ENCODE results near the gene TMCO4.

The TMCO4 gene

GRCh38 chr1:19775317-19775716 lies 24.4 kb downstream of the TMCO4 start:
- no peak for DNase-seq (ENCODE audit: low spot score)

GRCh38 chr1:19774180-19774785 lies 25.4 kb downstream of the TMCO4 start:
- DNase-seq (ENCODE audit: low spot score), result no peak

GRCh38 chr1:19773485-19773884 lies 26.2 kb downstream of the TMCO4 start:
- no peak for DNase-seq (ENCODE audit: low spot score)

GRCh38 chr1:19772053-19772452 lies 27.7 kb downstream of the TMCO4 start:
- DNase-seq (ENCODE audit: low spot score), result no peak

- no peak for DNase-seq (ENCODE audit: low spot score)
These were observed 28.4 kb downstream of the TMCO4 start for GRCh38 chr1:19771350-19771749.

- no peak for DNase-seq (ENCODE audit: low spot score)
These were observed 29.1 kb downstream of the TMCO4 start for GRCh38 chr1:19770436-19771190.

- no peak for DNase-seq (ENCODE audit: low spot score)
These were observed 30.3 kb downstream of the TMCO4 start for GRCh38 chr1:19769211-19769932.

GRCh38 chr1:19768353-19769210 lies 31.1 kb downstream of the TMCO4 start:
- no peak for DNase-seq (ENCODE audit: low spot score)

- no peak for DNase-seq (ENCODE audit: low spot score)
These were observed 34.1 kb downstream of the TMCO4 start for GRCh38 chr1:19765623-19766022.

GRCh38 chr1:19764848-19765247 lies 34.9 kb downstream of the TMCO4 start:
- DNase-seq (ENCODE audit: low spot score), result no peak

- DNase-seq (ENCODE audit: low spot score), result no peak
These were observed 37.4 kb downstream of the TMCO4 start for GRCh38 chr1:19762175-19762779.

- no peak for DNase-seq (ENCODE audit: low spot score)
These were observed 40.0 kb downstream of the TMCO4 start for GRCh38 chr1:19759740-19760089.

GRCh38 chr1:19758227-19758830 lies 41.4 kb downstream of the TMCO4 start:
- DNase-seq (ENCODE audit: low spot score), result no peak

- no peak for DNase-seq (ENCODE audit: low spot score)
These were observed 42.1 kb downstream of the TMCO4 start for GRCh38 chr1:19757641-19758040.

- DNase-seq (ENCODE audit: low spot score), result no peak
These were observed 43.2 kb downstream of the TMCO4 start for GRCh38 chr1:19756480-19756879.

- DNase-seq (ENCODE audit: low spot score), result no peak
These were observed 45.2 kb downstream of the TMCO4 start for GRCh38 chr1:19754482-19754881.

- no peak for DNase-seq (ENCODE audit: low spot score)
These were observed 47.5 kb downstream of the TMCO4 start for GRCh38 chr1:19752083-19752696.

- no peak for DNase-seq (ENCODE audit: low spot score)
These were observed 48.8 kb downstream of the TMCO4 start for GRCh38 chr1:19750882-19751276.

- DNase-seq (ENCODE audit: low spot score), result no peak
These were observed 49.4 kb downstream of the TMCO4 start for GRCh38 chr1:19750101-19750881.

- no peak for DNase-seq (ENCODE audit: low spot score)
These were observed 50.0 kb downstream of the TMCO4 start for GRCh38 chr1:19749685-19750084.
